Measurements from ENCODE around the gene ANKRD31. TPM values are rescaled to one million over a fixed set of nuclear protein-coding genes. Genes with fewer than 3 reads are reported as not detected.

Gene ANKRD31
- total RNA-seq, 1 donor from 2014 or later = 0.07 TPM

- no peak for DNase-seq (ENCODE audit: low read depth)
- Histone ChIP-seq H3K4me2 (ENCODE audit: low read length) (no peak overlapping the region), H2AFZ (ENCODE audit: low read depth, low read length) (no peak overlapping the region), H4K20me1 (ENCODE audit: insufficient read depth, low read length) (no peaks in the 10 kb centered on the region), H3K4me1 (ENCODE audit: insufficient read depth, low read length) (no peaks in the 10 kb centered on the region), H3K9me3 (ENCODE audit: insufficient read depth, low read depth, low read length) (no peaks in the 10 kb centered on the region), H3K4me3 (ENCODE audit: insufficient read depth, low read depth, low read length) (no peak overlapping the region), H3K9ac (ENCODE audit: low read length) (no peak overlapping the region), H3K36me3 (ENCODE audit: insufficient read depth, low read length) (no peaks in the 10 kb centered on the region), H3K79me2 (ENCODE audit: insufficient read depth, low read length) (no peaks in the 10 kb centered on the region), H3K27me3 (ENCODE audit: insufficient read depth, low read length) (no peaks in the 10 kb centered on the region), H3K27ac (ENCODE audit: low read depth, low read length) (no peak overlapping the region)
- no peak for FAIRE-seq
- Mint-ChIP-seq H3K36me3 (ENCODE audit: low read depth, unreplicated experiment) (peaks cover 2% of the 10 kb centered on the region), H3K4me3 (ENCODE audit: unreplicated experiment) (no peak overlapping the region), H3K27me3 (ENCODE audit: low read depth, unreplicated experiment) (no peaks in the 10 kb centered on the region), H3K4me1 (ENCODE audit: low read depth, unreplicated experiment) (peaks cover 3% of the 10 kb centered on the region), H3K9me3 (ENCODE audit: unreplicated experiment) (peaks cover 3% of the 10 kb centered on the region), H3K27ac (ENCODE audit: unreplicated experiment) (no peak overlapping the region)
- TF ChIP-seq CTCF (IDR thresholded peaks at IDR 0.05; ENCODE audit: insufficient read depth, low read depth, low read length) (no peak), EZH2 (IDR thresholded peaks at IDR 0.05; ENCODE audit: insufficient read depth, low read length) (no peak)
These were observed 94.0 kb downstream of the ANKRD31 start for GRCh38 chr5:75142566-75143136.

GRCh38 chr5:75140277-75140676, 96.4 kb downstream of the ANKRD31 start:
- H3K4me3 Mint-ChIP-seq (ENCODE audit: unreplicated experiment) = no peak overlapping the region
- Histone ChIP-seq H3K27me3 (ENCODE audit: insufficient read depth, low read length) (no peaks in the 10 kb centered on the region), H3K9me3 (ENCODE audit: insufficient read depth, low read depth, low read length) (no peaks in the 10 kb centered on the region), H3K36me3 (ENCODE audit: insufficient read depth, low read length) (no peaks in the 10 kb centered on the region), H3K4me1 (ENCODE audit: insufficient read depth, low read length) (no peaks in the 10 kb centered on the region), H3K9ac (ENCODE audit: low read length) (no peak overlapping the region), H3K79me2 (ENCODE audit: insufficient read depth, low read length) (no peaks in the 10 kb centered on the region), H3K4me2 (ENCODE audit: low read length) (no peak overlapping the region), H4K20me1 (ENCODE audit: insufficient read depth, low read length) (no peaks in the 10 kb centered on the region), H3K4me3 (ENCODE audit: insufficient read depth, low read depth, low read length) (no peak overlapping the region), H3K27ac (ENCODE audit: low read depth, low read length) (no peak overlapping the region), H2AFZ (ENCODE audit: low read depth, low read length) (no peak overlapping the region)
- TF ChIP-seq CTCF (IDR thresholded peaks at IDR 0.05; ENCODE audit: insufficient read depth, low read depth, low read length) (no peak), EZH2 (IDR thresholded peaks at IDR 0.05; ENCODE audit: insufficient read depth, low read length) (no peak)
- no peaks in the 10 kb centered on the region for H3K27me3 Mint-ChIP-seq (ENCODE audit: low read depth, unreplicated experiment)
- peaks cover 2% of the 10 kb centered on the region for H3K36me3 Mint-ChIP-seq (ENCODE audit: low read depth, unreplicated experiment)
- H3K9me3 Mint-ChIP-seq (ENCODE audit: unreplicated experiment) = peaks cover 6% of the 10 kb centered on the region
- peaks cover 3% of the 10 kb centered on the region for H3K4me1 Mint-ChIP-seq (ENCODE audit: low read depth, unreplicated experiment)
- no peak for DNase-seq (ENCODE audit: low read depth)
- FAIRE-seq = no peak
- no peak overlapping the region for H3K27ac Mint-ChIP-seq (ENCODE audit: unreplicated experiment)

GRCh38 chr5:75138689-75139088, 98.0 kb downstream of the ANKRD31 start:
- Mint-ChIP-seq H3K27ac (ENCODE audit: unreplicated experiment) (no peak overlapping the region), H3K36me3 (ENCODE audit: low read depth, unreplicated experiment) (peaks cover 2% of the 10 kb centered on the region), H3K27me3 (ENCODE audit: low read depth, unreplicated experiment) (peaks cover 2% of the 10 kb centered on the region), H3K4me3 (ENCODE audit: unreplicated experiment) (no peak overlapping the region), H3K4me1 (ENCODE audit: low read depth, unreplicated experiment) (peaks cover 3% of the 10 kb centered on the region), H3K9me3 (ENCODE audit: unreplicated experiment) (peaks cover 3% of the 10 kb centered on the region)
- Histone ChIP-seq H3K9me3 (ENCODE audit: insufficient read depth, low read depth, low read length) (no peaks in the 10 kb centered on the region), H3K4me3 (ENCODE audit: insufficient read depth, low read depth, low read length) (no peak overlapping the region), H3K4me2 (ENCODE audit: low read length) (no peak overlapping the region), H3K4me1 (ENCODE audit: insufficient read depth, low read length) (no peaks in the 10 kb centered on the region), H2AFZ (ENCODE audit: low read depth, low read length) (no peak overlapping the region), H3K36me3 (ENCODE audit: insufficient read depth, low read length) (no peaks in the 10 kb centered on the region), H4K20me1 (ENCODE audit: insufficient read depth, low read length) (no peaks in the 10 kb centered on the region), H3K79me2 (ENCODE audit: insufficient read depth, low read length) (no peaks in the 10 kb centered on the region), H3K27me3 (ENCODE audit: insufficient read depth, low read length) (no peaks in the 10 kb centered on the region), H3K9ac (ENCODE audit: low read length) (no peak overlapping the region), H3K27ac (ENCODE audit: low read depth, low read length) (no peak overlapping the region)
- FAIRE-seq (no peak), DNase-seq (ENCODE audit: low read depth) (no peak)
- no peak for TF ChIP-seq EZH2 (IDR thresholded peaks at IDR 0.05; ENCODE audit: insufficient read depth, low read length)
- no peak for TF ChIP-seq CTCF (IDR thresholded peaks at IDR 0.05; ENCODE audit: insufficient read depth, low read depth, low read length)

Measured in astrocyte (in vitro differentiated cells and primary cell).